Liver (tissue), 9 donors: Measurements from ENCODE around the gene CCRL2. TPM values are rescaled to one million over a fixed set of nuclear protein-coding genes. Genes with fewer than 3 reads are reported as not detected.

Source experiments
- DNase-seq: peaks from one replicate; pipeline ENCODE4 v3.0.0-alpha.2; 2017; ENCODE audit warnings: low spot score
- H3K27ac ChIP-seq, 2 donors: one replicate each; pipeline ENCODE4 v1.7.0; 2013; ENCODE audit warnings: inconsistent platforms in 2 of 2, low read length in 2 of 2, control low read depth in 1 of 2, low read depth in 1 of 2, mild to moderate bottlenecking in 1 of 2
- H3K27me3 ChIP-seq, 4 donors: one replicate each; pipeline versions ENCODE4 v1.6.1 to v1.7.0; 2013; ENCODE audit warnings: low read length in 3 of 4, inconsistent platforms in 1 of 4, mild to moderate bottlenecking in 1 of 4, moderate library complexity in 1 of 4; ENCODE audit not compliant: control insufficient read depth in 4 of 4, insufficient read depth in 4 of 4
- H3K36me3 ChIP-seq, 4 donors: one replicate each; pipeline versions ENCODE4 v1.6.1 to v1.7.0; 2013; ENCODE audit warnings: low read length in 3 of 4, mild to moderate bottlenecking in 3 of 4, low read depth in 1 of 4, moderate library complexity in 1 of 4; ENCODE audit not compliant: control insufficient read depth in 4 of 4, insufficient read depth in 3 of 4
- H3K4me1 ChIP-seq, 4 donors: one replicate each; pipeline versions ENCODE4 v1.6.1 to v1.7.0; 2013; ENCODE audit warnings: low read length in 3 of 4, mild to moderate bottlenecking in 3 of 4, moderate library complexity in 1 of 4; ENCODE audit not compliant: control insufficient read depth in 4 of 4, insufficient read depth in 4 of 4
- H3K4me3 ChIP-seq, 3 donors: one replicate each; pipeline versions ENCODE4 v1.6.1 to v1.7.0; 2013; ENCODE audit warnings: low read length in 3 of 3, control low read depth in 1 of 3, low read depth in 1 of 3, mild to moderate bottlenecking in 1 of 3
- H3K9ac ChIP-seq, 2 donors: one replicate each; pipeline ENCODE4 v1.7.0; 2013; ENCODE audit warnings: low read length in 2 of 2, mild to moderate bottlenecking in 2 of 2, moderate library complexity in 2 of 2, control low read depth in 1 of 2, low read depth in 1 of 2
- H3K9me3 ChIP-seq, 4 donors: one replicate each; pipeline versions ENCODE4 v1.6.1 to v1.7.0; 2013; ENCODE audit warnings: low read length in 3 of 4; ENCODE audit not compliant: control insufficient read depth in 4 of 4
- ATF3 ChIP-seq: IDR thresholded peaks from 2 replicates; pipeline ENCODE4 v1.6.1; 2016; ENCODE audit warnings: antibody characterized with exemption
- CTCF ChIP-seq: fragments of 150-350 bp; IDR thresholded peaks from 2 replicates; pipeline ENCODE4 v1.5.1; 2017; ENCODE audit warnings: improper control_type of control experiment, low read depth, low read length; ENCODE audit not compliant: missing input control
- EGR1 ChIP-seq, 2 donors: IDR thresholded peaks; 2 replicates each; pipeline ENCODE4 v1.6.1; 2016 to 2018; ENCODE audit warnings: antibody characterized with exemption in 2 of 2, low read depth in 2 of 2
- FOXA1 ChIP-seq: IDR thresholded peaks from 2 replicates; pipeline ENCODE4 v1.6.1; 2016; ENCODE audit warnings: antibody characterized with exemption
- FOXA2 ChIP-seq: IDR thresholded peaks from 2 replicates; pipeline ENCODE4 v1.6.1; 2016; ENCODE audit warnings: antibody characterized with exemption
- GABPA ChIP-seq, 2 donors: IDR thresholded peaks in 1 of 2; conservative IDR thresholded peaks in 1 of 2; 2 replicates each; pipeline ENCODE4 v1.6.1; 2016; ENCODE audit warnings: antibody characterized with exemption in 2 of 2, mild to moderate bottlenecking in 1 of 2, moderate library complexity in 1 of 2
- HNF4A ChIP-seq, 2 donors: conservative IDR thresholded peaks; 2 replicates each; pipeline ENCODE4 v1.6.1; 2016; ENCODE audit warnings: antibody characterized with exemption in 2 of 2, mild to moderate bottlenecking in 2 of 2
- HNF4G ChIP-seq: IDR thresholded peaks from 2 replicates; pipeline ENCODE4 v1.6.1; 2016; ENCODE audit warnings: antibody characterized with exemption
- JUND ChIP-seq, 2 donors: IDR thresholded peaks; 2 replicates each; pipeline ENCODE4 v1.6.1; 2016; ENCODE audit warnings: antibody characterized with exemption in 2 of 2
- MAX ChIP-seq: IDR thresholded peaks from 2 replicates; pipeline ENCODE4 v1.6.1; 2016; ENCODE audit warnings: antibody characterized with exemption
- NR2F2 ChIP-seq: IDR thresholded peaks from 2 replicates; pipeline ENCODE4 v1.6.1; 2016; ENCODE audit warnings: antibody characterized with exemption
- REST ChIP-seq: IDR thresholded peaks from 2 replicates; pipeline ENCODE4 v1.6.1; 2016; ENCODE audit warnings: antibody characterized with exemption, mild to moderate bottlenecking
- RXRA ChIP-seq, 2 donors: IDR thresholded peaks; 2 replicates each; pipeline ENCODE4 v1.6.1; 2017 to 2018; ENCODE audit warnings: antibody characterized with exemption in 2 of 2, mild to moderate bottlenecking in 1 of 2
- SP1 ChIP-seq: IDR thresholded peaks from 2 replicates; pipeline ENCODE4 v1.6.1; 2018; ENCODE audit warnings: antibody characterized with exemption, mild to moderate bottlenecking
- TAF1 ChIP-seq: conservative IDR thresholded peaks from 2 replicates; pipeline ENCODE4 v1.6.1; 2016; ENCODE audit warnings: antibody characterized with exemption, mild to moderate bottlenecking
- YY1 ChIP-seq: IDR thresholded peaks from 2 replicates; pipeline ENCODE4 v1.6.1; 2016; ENCODE audit warnings: antibody characterized with exemption, mild to moderate bottlenecking
- ZBTB33 ChIP-seq: IDR thresholded peaks from 2 replicates; pipeline ENCODE4 v1.6.1; 2016; ENCODE audit warnings: antibody characterized with exemption
- WGBS: extraction: QIAGEN DNeasy Blood & Tissue Kit; methylation state at CpG from one replicate; pipeline ENCODE4 v1.1.7; 2013; 5-methylcytosine and 5-hydroxymethylcytosine counted together
- polyA plus RNA-seq, 2 donors: library from polyadenylated mRNA; stranded (reverse) in 1 of 2; unstranded in 1 of 2; fragments of 200-250 nt in 1 of 2; fragments of >200 nt in 1 of 2; fragmentation: Nextera tagmentation in 1 of 2; extraction: Ambion mirVana in 1 of 2; gene quantifications; one replicate each; pipeline versions ENCODE4 v1.2.1 to v1.2.3, GENCODE V29; 2013 to 2015
- total RNA-seq, 2 donors: library from RNA; depleted of rRNA; stranded (reverse); fragments of >200 nt; gene quantifications; one replicate each; pipeline ENCODE4 v1.2.3, GENCODE V29; 2014
- donor health status: healthy.
- donor health status: healthy.
- donor health status: healthy.
- donor health status: healthy.
- donor health status: healthy.

Gene CCRL2
- total and polyA plus RNA-seq, 4 donors: 0.51 to 9.0 (median 0.81) TPM

- Histone ChIP-seq H3K27me3 (no peaks in the 10 kb centered on the region), H3K4me1 (peaks cover 0 to 2% (median 0%) of the 10 kb centered on the region in 4 donors), H3K9ac (no peak overlapping the region), H3K9me3 (no peaks in the 10 kb centered on the region), H3K27ac (no peak overlapping the region), H3K36me3 (no peaks in the 10 kb centered on the region), H3K4me3 (no peak overlapping the region)
- 93% methylated on average over 6 of the region's 6 CpGs for WGBS
- TF ChIP-seq SP1: no peak
- TF ChIP-seq GABPA (IDR thresholded peaks at IDR 0.05 in 1 of 2, conservative IDR thresholded peaks at IDR 0.05 in 1 of 2): no peak
- no peak for TF ChIP-seq JUND (IDR thresholded peaks at IDR 0.05)
- no peak for TF ChIP-seq ZBTB33
- no peak for TF ChIP-seq HNF4G
- TF ChIP-seq RXRA (IDR thresholded peaks at IDR 0.05): no peak
- TF ChIP-seq ATF3: no peak
- TF ChIP-seq REST: no peak
- TF ChIP-seq CTCF: no peak
- no peak for TF ChIP-seq FOXA1
- no peak for TF ChIP-seq YY1
- TF ChIP-seq FOXA2: no peak
- no peak for TF ChIP-seq EGR1 (IDR thresholded peaks at IDR 0.05; ENCODE audit: low read depth in 2 of 2)
- TF ChIP-seq HNF4A (conservative IDR thresholded peaks at IDR 0.05): no peak
- no peak for TF ChIP-seq MAX
- TF ChIP-seq NR2F2: no peak
- DNase-seq: no peak
Measured at GRCh38 chr3:46422617-46423016, 15.6 kb downstream of the CCRL2 start.

- Histone ChIP-seq H3K9me3 (no peaks in the 10 kb centered on the region), H3K4me3 (no peak overlapping the region), H3K27me3 (no peaks in the 10 kb centered on the region), H3K4me1 (peaks cover 0 to 8% (median 8%) of the 10 kb centered on the region in 4 donors), H3K9ac (no peak overlapping the region), H3K27ac (no peak overlapping the region), H3K36me3 (no peaks in the 10 kb centered on the region)
- no peak for DNase-seq
- 87% methylated on average over 5 of the region's 5 CpGs for WGBS
- TF ChIP-seq RXRA (IDR thresholded peaks at IDR 0.05): no peak
- TF ChIP-seq FOXA2: no peak
- TF ChIP-seq NR2F2: no peak
- TF ChIP-seq TAF1: no peak
- TF ChIP-seq EGR1 (IDR thresholded peaks at IDR 0.05; ENCODE audit: low read depth in 2 of 2): no peak
- no peak for TF ChIP-seq ZBTB33
- no peak for TF ChIP-seq MAX
- TF ChIP-seq REST: no peak
Measured at GRCh38 chr3:46423588-46423987, 16.5 kb downstream of the CCRL2 start.
